Measurements from ENCODE around the gene KCNK16. TPM values are rescaled to one million over a fixed set of nuclear protein-coding genes. Genes with fewer than 3 reads are reported as not detected.
"Not testable (repeated sequence)": the region's sequence is repeated elsewhere in the genome, so short reads cannot be mapped to it uniquely, and the experiment has no call there.

KCNK16 gene
- total and polyA plus RNA-seq, 10 of the 15 experiments (the other 5 are each of a cell fraction or from before 2014, with no cell fraction given): not detected

- Histone ChIP-seq H3K9ac (ENCODE audit: control insufficient read depth, insufficient read depth, low read length) (no peak overlapping the region), H4K20me1 (ENCODE audit: control insufficient read depth, insufficient read depth) (no peaks in the 10 kb centered on the region), H3K9me3 (replicated peaks; ENCODE audit: control insufficient read depth, insufficient read depth, low read length) (no peaks in the 10 kb centered on the region), H3K27me3 (replicated peaks in 1 of 2; ENCODE audit: control insufficient read depth in 2 of 2, insufficient read depth in 2 of 2, low read length in 1 of 2) (peaks cover 0 to 2% of the 10 kb centered on the region in 2 experiments; a peak in 1 of 4 replicates), H3K4me1 (ENCODE audit: control insufficient read depth, insufficient read depth, low read length) (no peaks in the 10 kb centered on the region), H3K4me2 (ENCODE audit: control insufficient read depth, insufficient read depth) (no peak overlapping the region), H3K36me3 (ENCODE audit: control insufficient read depth in 2 of 2, insufficient read depth in 2 of 2, low read length in 1 of 2) (no peaks in the 10 kb centered on the region), H3K4me3 (no peak overlapping the region), H2AFZ (ENCODE audit: control insufficient read depth, low read depth, low read length) (no peak overlapping the region), H3K27ac (ENCODE audit: control insufficient read depth, insufficient read depth) (no peak overlapping the region), H3K79me2 (ENCODE audit: control insufficient read depth, insufficient read depth, low read length) (no peaks in the 10 kb centered on the region)
- ChIA-PET SMC1A (ENCODE audit: uncharacterized antibody, unreplicated experiment) (interaction anchor here (0.9 kb wide), 1 partner anchor 28 kb away, joined by 3 read pairs; no protein-coding TSS in a partner anchor), CTCF (interaction anchor here (0.7 kb wide), 1 partner anchor 117 kb away, joined by 4 read pairs; no protein-coding TSS in a partner anchor), POLR2A (no interaction called here), RAD21 (ENCODE audit: unreplicated experiment) (no interaction called here)
- intact Hi-C loops (cut with micrococcal nuclease; ENCODE audit: unreplicated experiment) (no loop called here), in situ Hi-C loops (cut with MboI) (no loop called here)
- 93% methylated on average over 3 of the region's 3 CpGs for WGBS (ENCODE audit: insufficient coverage, insufficient replicate concordance, low lambda C conversion rate, missing lambda C conversion rate)
- BruUV-seq (replicated peaks): no TSS peak
- DNase-seq (ENCODE audit: low read depth, low spot score): no peak
- no peak for FAIRE-seq
- TF ChIP-seq, protein P1, sequence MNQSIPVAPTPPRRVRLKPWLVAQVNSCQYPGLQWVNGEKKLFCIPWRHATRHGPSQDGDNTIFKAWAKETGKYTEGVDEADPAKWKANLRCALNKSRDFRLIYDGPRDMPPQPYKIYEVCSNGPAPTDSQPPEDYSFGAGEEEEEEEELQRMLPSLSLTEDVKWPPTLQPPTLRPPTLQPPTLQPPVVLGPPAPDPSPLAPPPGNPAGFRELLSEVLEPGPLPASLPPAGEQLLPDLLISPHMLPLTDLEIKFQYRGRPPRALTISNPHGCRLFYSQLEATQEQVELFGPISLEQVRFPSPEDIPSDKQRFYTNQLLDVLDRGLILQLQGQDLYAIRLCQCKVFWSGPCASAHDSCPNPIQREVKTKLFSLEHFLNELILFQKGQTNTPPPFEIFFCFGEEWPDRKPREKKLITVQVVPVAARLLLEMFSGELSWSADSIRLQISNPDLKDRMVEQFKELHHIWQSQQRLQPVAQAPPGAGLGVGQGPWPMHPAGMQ (IDR thresholded peaks at IDR 0.05; ENCODE audit: borderline replicate concordance): no peak
- no peak for TF ChIP-seq FOXK2 (IDR thresholded peaks at IDR 0.05)
- TF ChIP-seq, protein P2, sequence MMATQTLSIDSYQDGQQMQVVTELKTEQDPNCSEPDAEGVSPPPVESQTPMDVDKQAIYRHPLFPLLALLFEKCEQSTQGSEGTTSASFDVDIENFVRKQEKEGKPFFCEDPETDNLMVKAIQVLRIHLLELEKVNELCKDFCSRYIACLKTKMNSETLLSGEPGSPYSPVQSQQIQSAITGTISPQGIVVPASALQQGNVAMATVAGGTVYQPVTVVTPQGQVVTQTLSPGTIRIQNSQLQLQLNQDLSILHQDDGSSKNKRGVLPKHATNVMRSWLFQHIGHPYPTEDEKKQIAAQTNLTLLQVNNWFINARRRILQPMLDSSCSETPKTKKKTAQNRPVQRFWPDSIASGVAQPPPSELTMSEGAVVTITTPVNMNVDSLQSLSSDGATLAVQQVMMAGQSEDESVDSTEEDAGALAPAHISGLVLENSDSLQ (IDR thresholded peaks at IDR 0.05): no peak
- ATAC-seq: no peak
Measured at GRCh38 chr6:39287601-39288000, 34.9 kb downstream of the KCNK16 start.

GRCh38 chr6:39286596-39286995 lies 35.9 kb downstream of the KCNK16 start:
- H3K9me3 ChIP-seq (replicated peaks; ENCODE audit: control insufficient read depth, insufficient read depth, low read length); H4K20me1 ChIP-seq (ENCODE audit: control insufficient read depth, insufficient read depth); intact Hi-C loops (cut with micrococcal nuclease; ENCODE audit: unreplicated experiment); in situ Hi-C loops (cut with MboI); H3K79me2 ChIP-seq (ENCODE audit: control insufficient read depth, insufficient read depth, low read length); POLR2A ChIA-PET; CTCF ChIA-PET; FAIRE-seq; DNase-seq (ENCODE audit: low read depth, low spot score); H3K4me2 ChIP-seq (ENCODE audit: control insufficient read depth, insufficient read depth); H3K27me3 ChIP-seq (replicated peaks in 1 of 2; ENCODE audit: control insufficient read depth in 2 of 2, insufficient read depth in 2 of 2, low read length in 1 of 2); RAD21 ChIA-PET (ENCODE audit: unreplicated experiment); ATAC-seq; H3K9ac ChIP-seq (ENCODE audit: control insufficient read depth, insufficient read depth, low read length); SMC1A ChIA-PET (ENCODE audit: uncharacterized antibody, unreplicated experiment); H3K27ac ChIP-seq (ENCODE audit: control insufficient read depth, insufficient read depth); H3K36me3 ChIP-seq (ENCODE audit: control insufficient read depth in 2 of 2, insufficient read depth in 2 of 2, low read length in 1 of 2); H3K4me1 ChIP-seq (ENCODE audit: control insufficient read depth, insufficient read depth, low read length); H2AFZ ChIP-seq (ENCODE audit: control insufficient read depth, low read depth, low read length); BruUV-seq (replicated peaks); H3K4me3 ChIP-seq: not testable (repeated sequence)
- 17% methylated on average over 5 of the region's 10 CpGs for WGBS (ENCODE audit: insufficient coverage, insufficient replicate concordance, low lambda C conversion rate, missing lambda C conversion rate)

All from GM12878 (cell line).